ENCODE data around the gene CYP4F11. TPM values are rescaled to one million over a fixed set of nuclear protein-coding genes. Genes with fewer than 3 reads are reported as not detected.

CYP4F11 gene
- total and polyA plus RNA-seq, 2 of the 4 experiments (the other 2 are of a cell fraction): not detected

DNA sequence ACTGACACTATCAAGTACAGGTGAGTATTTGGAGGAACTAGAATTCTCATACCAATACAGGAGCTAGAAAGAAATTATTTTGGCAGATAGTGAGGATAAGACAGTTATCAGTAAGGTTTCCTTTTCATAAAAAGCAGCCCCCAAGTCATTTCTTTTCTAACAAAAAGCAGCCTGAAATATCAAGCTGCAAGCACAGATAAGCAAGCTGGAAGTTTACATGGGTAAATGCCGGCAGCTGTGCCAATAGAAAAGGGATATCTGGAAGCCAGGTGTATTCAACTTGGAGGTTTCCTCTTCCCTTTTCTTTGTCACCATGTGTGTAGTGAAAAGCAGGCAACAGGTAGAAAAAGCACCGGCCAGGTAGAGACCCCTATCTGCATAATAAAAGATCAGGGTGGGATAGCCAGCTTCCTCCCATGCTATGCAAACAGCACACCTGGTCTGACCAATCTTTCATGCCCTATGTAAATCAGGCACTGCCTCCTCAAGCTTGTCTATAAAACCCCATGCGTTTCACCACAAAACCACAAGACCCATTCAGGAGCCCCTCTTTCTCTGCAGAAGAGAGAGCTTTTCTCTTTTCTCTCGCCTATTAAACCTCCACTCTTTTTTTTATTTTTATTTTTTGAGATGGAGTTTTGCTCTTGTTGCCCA, 59.4 kb downstream of the CYP4F11 start:
- Histone ChIP-seq H3K36me3 (ENCODE audit: control insufficient read depth, insufficient read depth, low read length) (no peaks in the 10 kb centered on the region), H3K79me1 (ENCODE audit: low read depth in 1 of 2, low read length in 2 of 2) (no peaks in the 10 kb centered on the region), H3K27ac (ENCODE audit: insufficient read depth, low read length) (no peak overlapping the region), H2BK120ac (ENCODE audit: low read depth, low read length) (no peak overlapping the region), H4K5ac (ENCODE audit: low read depth, low read length) (no peak overlapping the region), H3K4ac (ENCODE audit: low read depth, low read length) (no peak overlapping the region), H2BK15ac (ENCODE audit: low read depth, low read length) (no peak overlapping the region), H3K4me1 (ENCODE audit: control insufficient read depth, insufficient read depth, low read length) (no peaks in the 10 kb centered on the region), H2AFZ (replicated peaks; ENCODE audit: low read length, poor library complexity) (no peak overlapping the region), H3K9me3 (ENCODE audit: control insufficient read depth, insufficient read depth, low read length) (peaks cover 6% of the 10 kb centered on the region; the same call in 1 of the 2 replicates), H3K9me1 (ENCODE audit: insufficient read depth, low read length) (no peaks in the 10 kb centered on the region), H2AK5ac (ENCODE audit: low read depth, low read length) (no peak overlapping the region), H4K20me1 (ENCODE audit: insufficient read depth, low read length) (no peaks in the 10 kb centered on the region), H2BK20ac (ENCODE audit: low read depth, low read length) (no peak overlapping the region), H3K56ac (ENCODE audit: extremely low read depth, insufficient read depth, low read length) (no peak overlapping the region), H4K8ac (ENCODE audit: low read depth in 2 of 2, low read length in 2 of 2) (no peak overlapping the region), H3K27me3 (ENCODE audit: control insufficient read depth, insufficient read depth, low read length) (no peaks in the 10 kb centered on the region), H3K14ac (replicated peaks; ENCODE audit: low read depth, low read length) (no peak overlapping the region), H3K23ac (ENCODE audit: low read depth, low read length) (no peak overlapping the region), H4K91ac (ENCODE audit: insufficient read depth, low read depth, low read length) (no peak overlapping the region), H2BK5ac (ENCODE audit: low read depth, low read length, poor library complexity, severe bottlenecking) (no peak overlapping the region), H2AK9ac (replicated peaks; ENCODE audit: low read depth, low read length, poor library complexity) (no peak overlapping the region), H3K4me3 (ENCODE audit: insufficient read depth, low read depth, low read length) (no peak overlapping the region), H3K18ac (ENCODE audit: low read depth, low read length) (no peak overlapping the region), H3K9ac (ENCODE audit: low read depth, low read length) (no peak overlapping the region), H3K4me2 (ENCODE audit: low read depth, low read length) (no peak overlapping the region)
- CTCF ChIA-PET: no interaction called here
- BruUV-seq (replicated peaks): no TSS peak
- intact Hi-C loops (cut with micrococcal nuclease) (no loop called here), dilution Hi-C loops (cut with HindIII; ENCODE audit: low sequenced_read_pairs, unreplicated experiment) (no loop called here), in situ Hi-C loops (cut with MboI; ENCODE audit: low sequenced_read_pairs) (no loop called here)
- DNase-seq: no peak
- TF ChIP-seq MXI1 (IDR thresholded peaks at IDR 0.05; ENCODE audit: borderline replicate concordance, low read depth, low read length) (no peak), POLR2A (IDR thresholded peaks at IDR 0.05; ENCODE audit: low read depth, low read length) (no peak), RCOR1 (IDR thresholded peaks at IDR 0.05; ENCODE audit: insufficient replicate concordance, low read length) (no peak), FOS (IDR thresholded peaks at IDR 0.05; ENCODE audit: low read depth, low read length) (no peak), CHD1 (IDR thresholded peaks at IDR 0.05; ENCODE audit: low read depth, low read length) (no peak), MAZ (IDR thresholded peaks at IDR 0.05; ENCODE audit: borderline replicate concordance, low read depth, low read length) (no peak), NFE2L2 (IDR thresholded peaks at IDR 0.05; ENCODE audit: low read depth, low read length) (no peak), CEBPB (IDR thresholded peaks at IDR 0.05; ENCODE audit: low read depth, low read length) (no peak), RFX5 (IDR thresholded peaks at IDR 0.05; ENCODE audit: low read depth, low read length) (no peak), SMC3 (IDR thresholded peaks at IDR 0.05; ENCODE audit: low read depth, low read length) (no peak), RAD21 (IDR thresholded peaks at IDR 0.05; ENCODE audit: low read length) (no peak)
- TF ChIP-seq, protein P1, sequence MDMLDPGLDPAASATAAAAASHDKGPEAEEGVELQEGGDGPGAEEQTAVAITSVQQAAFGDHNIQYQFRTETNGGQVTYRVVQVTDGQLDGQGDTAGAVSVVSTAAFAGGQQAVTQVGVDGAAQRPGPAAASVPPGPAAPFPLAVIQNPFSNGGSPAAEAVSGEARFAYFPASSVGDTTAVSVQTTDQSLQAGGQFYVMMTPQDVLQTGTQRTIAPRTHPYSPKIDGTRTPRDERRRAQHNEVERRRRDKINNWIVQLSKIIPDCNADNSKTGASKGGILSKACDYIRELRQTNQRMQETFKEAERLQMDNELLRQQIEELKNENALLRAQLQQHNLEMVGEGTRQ (IDR thresholded peaks at IDR 0.05; ENCODE audit: low read depth, low read length): no peak
- TF ChIP-seq, protein P2, sequence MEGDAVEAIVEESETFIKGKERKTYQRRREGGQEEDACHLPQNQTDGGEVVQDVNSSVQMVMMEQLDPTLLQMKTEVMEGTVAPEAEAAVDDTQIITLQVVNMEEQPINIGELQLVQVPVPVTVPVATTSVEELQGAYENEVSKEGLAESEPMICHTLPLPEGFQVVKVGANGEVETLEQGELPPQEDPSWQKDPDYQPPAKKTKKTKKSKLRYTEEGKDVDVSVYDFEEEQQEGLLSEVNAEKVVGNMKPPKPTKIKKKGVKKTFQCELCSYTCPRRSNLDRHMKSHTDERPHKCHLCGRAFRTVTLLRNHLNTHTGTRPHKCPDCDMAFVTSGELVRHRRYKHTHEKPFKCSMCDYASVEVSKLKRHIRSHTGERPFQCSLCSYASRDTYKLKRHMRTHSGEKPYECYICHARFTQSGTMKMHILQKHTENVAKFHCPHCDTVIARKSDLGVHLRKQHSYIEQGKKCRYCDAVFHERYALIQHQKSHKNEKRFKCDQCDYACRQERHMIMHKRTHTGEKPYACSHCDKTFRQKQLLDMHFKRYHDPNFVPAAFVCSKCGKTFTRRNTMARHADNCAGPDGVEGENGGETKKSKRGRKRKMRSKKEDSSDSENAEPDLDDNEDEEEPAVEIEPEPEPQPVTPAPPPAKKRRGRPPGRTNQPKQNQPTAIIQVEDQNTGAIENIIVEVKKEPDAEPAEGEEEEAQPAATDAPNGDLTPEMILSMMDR (conservative IDR thresholded peaks at IDR 0.05; ENCODE audit: low read depth, low read length): no peak
- POLR2A ChIA-PET (ENCODE audit: unreplicated experiment): no interaction called here
- WGBS, 2 experiments (ENCODE audit: extremely low coverage in 2 of 2, insufficient read length in 1 of 2): 80% methylated on average over 1 of the region's 4 CpGs; no CpG with 5 or more reads in 1 of the 2 experiments
- ATAC-seq (ENCODE audit: low read depth): no peak

All from IMR-90 (cell line).